Measurements from ENCODE around the gene GMDS. TPM values are rescaled to one million over a fixed set of nuclear protein-coding genes. Genes with fewer than 3 reads are reported as not detected.

GMDS gene
- total and polyA plus RNA-seq, 2 of the 4 experiments (the other 2 are of a cell fraction), result 7.3 to 21.9 TPM

- ATAC-seq (ENCODE audit: low read depth) (no peak), DNase-seq (no peak)
- intact Hi-C loops (cut with micrococcal nuclease), result no loop called here
- 40% methylated on average over 2 of the region's 3 CpGs; no CpG with 5 or more reads in 1 of the 2 experiments for WGBS, 2 experiments (ENCODE audit: extremely low coverage in 2 of 2, insufficient read length in 1 of 2)
- H3K18ac ChIP-seq (ENCODE audit: low read depth, low read length), result no peak overlapping the region; the same call in 1 of the 2 replicates
- H4K91ac ChIP-seq (ENCODE audit: insufficient read depth, low read depth, low read length), result peak overlapping the region; percentile 8; the same call in 1 of the 2 replicates
- no peaks in the 10 kb centered on the region for H3K27me3 ChIP-seq (ENCODE audit: control insufficient read depth, insufficient read depth, low read length)
- H2AK9ac ChIP-seq (replicated peaks; ENCODE audit: low read depth, low read length, poor library complexity), result no peak overlapping the region
- in situ Hi-C loops (cut with MboI; ENCODE audit: low sequenced_read_pairs), result no loop called here
- H3K4me2 ChIP-seq (ENCODE audit: low read depth, low read length), result no peak overlapping the region
- H2AK5ac ChIP-seq (ENCODE audit: low read depth, low read length), result peak overlapping the region; percentile 60; the same call in 1 of the 2 replicates
- no peak overlapping the region for H3K9ac ChIP-seq (ENCODE audit: low read depth, low read length)
- no peak overlapping the region for H3K23ac ChIP-seq (ENCODE audit: low read depth, low read length)
- H3K56ac ChIP-seq (ENCODE audit: extremely low read depth, insufficient read depth, low read length), result no peak overlapping the region
- 0 out of 4 replicates have a peak overlapping the region, but pooled peaks of 1 of the 2 experiments have one; percentile 28 for H4K8ac ChIP-seq (ENCODE audit: low read depth in 2 of 2, low read length in 2 of 2)
- H3K4me1 ChIP-seq (ENCODE audit: control insufficient read depth, insufficient read depth, low read length), result peaks cover 8% of the 10 kb centered on the region
- H2BK120ac ChIP-seq (ENCODE audit: low read depth, low read length), result peak overlapping the region; percentile 18; the same call in 1 of the 2 replicates
- CTCF ChIA-PET, result interaction anchor here (0.9 kb wide), 1 partner anchor 15 kb away, joined by 3 read pairs; no protein-coding TSS in a partner anchor
- no peak overlapping the region for H3K27ac ChIP-seq (ENCODE audit: insufficient read depth, low read length)
- no peaks in the 10 kb centered on the region for H3K36me3 ChIP-seq (ENCODE audit: control insufficient read depth, insufficient read depth, low read length)
- no peaks in the 10 kb centered on the region; a peak in 1 of 4 replicates for H3K79me1 ChIP-seq (ENCODE audit: low read depth in 1 of 2, low read length in 2 of 2)
- H2BK20ac ChIP-seq (ENCODE audit: low read depth, low read length), result peak overlapping the region; percentile 0; the same call in 1 of the 2 replicates
- POLR2A ChIA-PET (ENCODE audit: unreplicated experiment), result no interaction called here
- no peak overlapping the region for H2AFZ ChIP-seq (replicated peaks; ENCODE audit: low read length, poor library complexity)
- no peaks in the 10 kb centered on the region for H4K20me1 ChIP-seq (ENCODE audit: insufficient read depth, low read length)
- H3K4me3 ChIP-seq (ENCODE audit: insufficient read depth, low read depth, low read length), result no peak overlapping the region
- H3K4ac ChIP-seq (ENCODE audit: low read depth, low read length), result peak overlapping the region; percentile 15
- no peak overlapping the region for H4K5ac ChIP-seq (ENCODE audit: low read depth, low read length)
- dilution Hi-C loops (cut with HindIII; ENCODE audit: low sequenced_read_pairs, unreplicated experiment), result no loop called here
- H3K9me1 ChIP-seq (ENCODE audit: insufficient read depth, low read length), result no peaks in the 10 kb centered on the region; the same call in 1 of the 2 replicates
- H2BK15ac ChIP-seq (ENCODE audit: low read depth, low read length), result no peak overlapping the region
- H3K9me3 ChIP-seq (ENCODE audit: control insufficient read depth, insufficient read depth, low read length), result no peaks in the 10 kb centered on the region
- BruUV-seq (replicated peaks), result no TSS peak
- H3K14ac ChIP-seq (replicated peaks; ENCODE audit: low read depth, low read length), result peak overlapping the region; percentile 63; the same call in 1 of the 2 replicates
- TF ChIP-seq BHLHE40 (IDR thresholded peaks at IDR 0.05; ENCODE audit: low read depth, low read length) (no peak), MXI1 (IDR thresholded peaks at IDR 0.05; ENCODE audit: borderline replicate concordance, low read depth, low read length) (no peak), SMC3 (IDR thresholded peaks at IDR 0.05; ENCODE audit: low read depth, low read length) (no peak), RAD21 (IDR thresholded peaks at IDR 0.05; ENCODE audit: low read length) (no peak), MAZ (IDR thresholded peaks at IDR 0.05; ENCODE audit: borderline replicate concordance, low read depth, low read length) (no peak), CTCF (conservative IDR thresholded peaks at IDR 0.05; ENCODE audit: low read depth, low read length) (no peak)
- TF ChIP-seq, protein P1, sequence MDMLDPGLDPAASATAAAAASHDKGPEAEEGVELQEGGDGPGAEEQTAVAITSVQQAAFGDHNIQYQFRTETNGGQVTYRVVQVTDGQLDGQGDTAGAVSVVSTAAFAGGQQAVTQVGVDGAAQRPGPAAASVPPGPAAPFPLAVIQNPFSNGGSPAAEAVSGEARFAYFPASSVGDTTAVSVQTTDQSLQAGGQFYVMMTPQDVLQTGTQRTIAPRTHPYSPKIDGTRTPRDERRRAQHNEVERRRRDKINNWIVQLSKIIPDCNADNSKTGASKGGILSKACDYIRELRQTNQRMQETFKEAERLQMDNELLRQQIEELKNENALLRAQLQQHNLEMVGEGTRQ (IDR thresholded peaks at IDR 0.05; ENCODE audit: low read depth, low read length), result no peak
- H2BK5ac ChIP-seq (ENCODE audit: low read depth, low read length, poor library complexity, severe bottlenecking), result no peak overlapping the region
These were observed 567.2 kb downstream of the GMDS start for GRCh38 chr6:1678201-1678600.
